Measurements from ENCODE around the gene CALCOCO1.
A peak's percentile ranks its signal among the peaks of the same experiment; 100 is the strongest.
"Not testable (repeated sequence)": the region's sequence is repeated elsewhere in the genome, so short reads cannot be mapped to it uniquely, and the experiment has no call there.

CALCOCO1 gene

DNA sequence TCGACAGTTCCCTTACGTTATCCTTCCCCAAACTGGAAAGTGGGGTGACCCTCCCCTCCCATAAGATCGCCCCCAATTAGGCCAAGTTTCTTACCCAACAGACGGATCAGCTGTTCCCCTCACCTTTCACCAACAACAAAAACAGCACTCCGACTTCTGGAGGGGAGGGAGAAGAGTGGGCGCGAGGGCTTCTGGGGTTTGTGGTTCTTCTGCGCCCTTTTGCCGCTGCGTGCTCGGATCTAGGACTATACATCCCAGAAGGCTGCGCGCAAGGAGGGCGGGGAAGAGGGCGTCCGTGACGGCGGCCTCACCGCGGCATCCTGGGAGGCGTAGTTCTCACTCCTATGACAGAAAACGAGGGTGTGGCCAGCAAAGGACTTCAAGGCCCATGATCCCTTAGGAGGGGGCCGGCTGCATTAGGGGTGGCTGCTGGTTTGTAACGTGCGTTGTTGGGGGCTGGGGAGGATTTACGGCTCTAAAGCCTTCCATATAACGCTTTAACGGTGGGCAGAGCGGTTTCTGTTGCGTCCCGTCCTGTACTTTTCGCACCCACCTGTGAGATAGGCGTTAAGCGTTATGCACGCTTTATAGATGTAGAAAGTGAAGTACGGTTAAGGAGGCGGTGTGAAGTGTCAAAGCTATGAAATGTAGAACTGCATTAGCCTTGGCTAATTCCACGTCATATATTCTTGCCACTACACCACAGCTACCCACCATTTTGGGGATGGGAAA is at the start of gene CALCOCO1:
CALCOCO1 (minus strand) TSS at position 143 of the 732 bp plus-strand sequence. CDS start 2,210 bp downstream, outside the sequence.
- peak; percentile 88 for DNase-seq (ENCODE audit: low read depth)

DNA sequence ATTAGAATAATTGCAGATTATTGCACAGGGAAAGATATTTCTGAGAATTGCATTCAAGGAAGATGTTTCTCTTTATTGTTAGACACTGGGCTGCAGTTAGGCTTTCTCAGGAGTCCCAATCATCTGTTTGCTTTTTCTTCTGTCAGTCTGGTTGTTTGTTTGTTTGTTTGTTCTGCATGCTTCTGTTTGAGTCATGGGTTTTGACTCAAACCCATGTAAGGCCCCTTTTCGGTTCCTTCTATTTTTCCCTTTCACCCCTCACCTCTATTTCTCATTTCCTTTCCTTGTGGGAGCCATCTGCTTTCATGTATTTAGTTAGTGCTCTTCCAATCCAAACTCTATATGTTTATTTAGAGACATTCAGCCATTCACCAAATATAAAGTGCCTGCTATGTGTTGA is 49.6 kb upstream of the CALCOCO1 start:
- no peak for DNase-seq (ENCODE audit: low read depth)

DNA sequence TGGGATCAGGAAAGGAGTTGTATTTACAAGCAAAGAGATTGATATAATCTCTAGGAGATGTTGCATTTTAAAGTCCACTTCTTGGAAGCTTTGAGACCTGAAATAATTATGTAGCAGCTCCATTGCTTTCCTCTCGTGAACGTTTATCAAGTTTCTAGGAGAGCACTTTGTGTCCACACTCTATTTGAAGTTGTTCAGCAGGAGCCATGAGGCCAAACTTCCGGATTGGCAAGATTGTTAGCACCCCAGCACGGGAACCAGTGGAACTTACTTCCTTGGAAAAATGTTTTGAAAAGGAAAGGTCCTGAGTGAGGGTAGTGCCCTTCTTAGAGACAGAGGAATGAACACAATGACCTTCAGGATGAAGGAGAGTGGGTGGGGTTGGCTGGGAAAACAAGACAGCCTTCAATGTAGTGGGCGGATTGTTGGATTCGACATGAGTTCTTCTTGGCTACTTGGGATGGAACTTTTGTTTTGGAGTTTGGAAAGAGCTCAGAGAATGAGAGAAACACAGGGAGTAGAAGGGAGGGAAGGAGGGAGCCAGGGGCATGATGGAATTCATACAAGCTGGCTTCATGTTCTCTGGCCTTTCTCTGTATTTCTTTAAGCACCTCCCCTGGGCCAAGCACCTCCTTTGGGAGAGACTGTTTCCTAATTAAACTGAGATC is 48.4 kb upstream of the CALCOCO1 start:
- DNase-seq (ENCODE audit: low read depth): no peak

GRCh38 chr12:53770281-53770680 is 43.0 kb upstream of the CALCOCO1 start:
- peak; percentile 83 for DNase-seq (ENCODE audit: low read depth)

DNA sequence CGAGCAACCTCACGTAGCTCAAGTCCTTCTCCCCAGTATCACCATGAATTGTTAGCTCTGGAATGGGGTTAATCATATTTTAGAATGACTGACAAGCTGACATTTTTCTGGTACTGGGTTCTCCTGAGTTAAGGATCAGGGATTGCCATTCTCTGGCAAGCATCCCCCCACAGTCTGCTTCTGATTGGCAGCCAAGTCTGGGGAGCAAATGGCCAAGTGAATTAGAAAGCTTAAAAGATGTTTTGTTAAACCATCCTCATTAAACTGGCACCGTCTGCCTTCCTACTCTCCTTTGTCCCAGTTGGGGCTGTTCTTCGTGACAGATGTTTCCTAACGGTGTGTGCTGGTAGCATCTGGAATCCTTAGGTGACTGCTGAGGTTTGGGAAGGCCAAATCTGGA is 41.7 kb upstream of the CALCOCO1 start:
- DNase-seq (ENCODE audit: low read depth): no peak

DNA sequence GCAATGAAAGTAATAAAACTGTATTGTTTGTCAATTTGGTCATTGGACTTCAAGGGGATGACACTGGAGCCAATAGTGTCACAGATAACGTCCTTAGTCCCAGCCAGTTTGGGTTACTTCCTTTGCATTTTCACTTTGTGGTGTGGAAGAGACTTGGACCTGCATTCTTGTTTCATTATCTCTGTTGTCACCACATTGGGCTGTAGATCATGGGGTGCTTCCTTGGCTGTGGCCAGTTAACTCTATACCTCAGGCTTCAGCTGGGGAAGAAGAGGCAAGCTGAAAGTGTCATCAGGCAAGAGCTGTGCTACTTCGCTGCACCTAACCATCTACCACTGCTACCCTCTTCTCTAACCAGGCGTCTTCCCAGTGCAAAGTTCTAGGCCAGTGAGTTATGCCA is 39.6 kb upstream of the CALCOCO1 start:
- no peak for DNase-seq (ENCODE audit: low read depth)

DNA sequence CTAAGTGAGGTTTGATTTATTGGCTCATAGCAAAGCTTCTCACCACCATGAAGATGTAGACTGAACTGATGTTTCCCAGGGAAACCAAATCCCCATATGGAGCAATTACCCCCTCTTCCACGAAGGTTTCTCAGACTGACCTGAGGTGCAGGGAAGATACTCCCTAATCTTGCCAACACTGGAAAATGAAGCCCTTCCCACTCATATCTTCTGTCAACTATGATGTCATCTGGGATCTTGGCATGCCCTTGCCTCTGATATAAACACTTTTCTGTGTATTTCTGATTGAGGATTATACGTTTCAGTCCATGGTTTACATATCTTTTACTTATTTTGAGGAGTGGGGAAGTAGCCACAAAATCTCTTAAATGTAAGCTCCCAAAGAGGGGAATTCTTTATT is 38.6 kb upstream of the CALCOCO1 start:
- DNase-seq (ENCODE audit: low read depth): no peak

DNA sequence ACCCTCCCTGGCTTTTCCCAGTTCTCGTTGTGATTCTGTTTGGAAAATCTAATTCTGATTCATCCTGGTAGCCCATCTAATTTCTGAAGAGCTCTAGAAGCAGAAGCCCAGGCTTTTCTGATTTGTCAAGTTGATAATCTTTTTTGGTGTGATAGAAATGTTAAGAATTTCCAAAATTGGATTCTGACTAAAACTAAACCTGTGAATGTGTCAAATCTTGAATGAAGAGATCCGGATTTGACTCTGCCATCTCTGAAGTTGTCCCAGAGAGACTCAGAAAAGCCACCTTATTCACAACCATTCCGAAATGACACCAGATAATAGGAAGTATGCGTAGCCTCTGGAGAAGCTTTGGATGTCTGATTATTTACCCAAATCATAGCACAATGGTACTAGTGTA is 37.4 kb upstream of the CALCOCO1 start:
- DNase-seq (ENCODE audit: low read depth): no peak

DNA sequence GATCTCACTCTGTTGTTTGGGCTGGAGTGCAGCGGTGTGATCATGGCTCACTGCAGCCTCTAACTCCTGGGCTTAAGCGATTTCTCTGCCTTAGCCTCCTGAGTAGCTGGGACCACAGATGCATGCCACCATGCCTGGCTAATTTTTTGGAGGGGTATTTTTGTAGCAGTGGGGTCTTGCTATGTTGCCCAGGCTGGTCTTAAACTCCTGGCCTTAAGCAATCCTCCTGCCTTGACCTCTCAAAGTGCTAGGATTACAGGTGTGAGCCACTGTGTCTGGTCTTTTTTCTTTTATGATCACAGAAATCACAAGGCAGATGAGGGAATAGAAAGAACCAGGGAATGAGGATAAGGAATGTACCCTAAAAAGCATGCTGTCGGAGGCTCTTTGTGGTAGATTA is 35.5 kb upstream of the CALCOCO1 start:
- not testable (repeated sequence) for DNase-seq (ENCODE audit: low read depth)

- no peak for DNase-seq (ENCODE audit: low read depth)
Measured at GRCh38 chr12:53761306-53761705, 34.1 kb upstream of the CALCOCO1 start.

DNA sequence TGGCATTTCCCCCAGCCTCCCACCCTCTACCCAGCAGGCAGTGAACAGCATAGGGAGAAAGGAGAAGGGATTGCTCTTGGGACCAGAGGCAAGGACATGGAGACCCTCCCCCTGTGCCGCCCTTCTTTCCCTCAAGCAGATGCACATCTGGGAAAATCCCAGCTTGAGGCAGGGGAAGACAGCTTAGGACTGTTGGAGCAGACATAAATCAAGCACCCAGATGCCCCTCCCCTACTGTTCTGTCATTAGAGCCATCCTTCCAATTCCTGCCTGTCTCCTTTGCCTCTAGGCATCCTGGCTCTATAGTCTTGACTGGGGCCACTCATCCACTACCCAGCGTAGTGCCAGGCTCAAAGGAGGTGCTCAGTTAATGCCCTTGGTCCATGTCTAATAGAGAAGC is 32.0 kb upstream of the CALCOCO1 start:
- DNase-seq (ENCODE audit: low read depth): no peak

- no peak for DNase-seq (ENCODE audit: low read depth)
Measured at GRCh38 chr12:53758730-53759103, 31.5 kb upstream of the CALCOCO1 start.

GRCh38 chr12:53758081-53758729 is 31.0 kb upstream of the CALCOCO1 start:
- DNase-seq (ENCODE audit: low read depth): no peak

- DNase-seq (ENCODE audit: low read depth): no peak
Measured at GRCh38 chr12:53757101-53757770, 30.0 kb upstream of the CALCOCO1 start.

GRCh38 chr12:53756300-53757100 is 29.2 kb upstream of the CALCOCO1 start:
- no peak for DNase-seq (ENCODE audit: low read depth)

- DNase-seq (ENCODE audit: low read depth): no peak
Measured at GRCh38 chr12:53755893-53756292, 28.6 kb upstream of the CALCOCO1 start.

- DNase-seq (ENCODE audit: low read depth): no peak
Measured at GRCh38 chr12:53755451-53755891, 28.2 kb upstream of the CALCOCO1 start.

- DNase-seq (ENCODE audit: low read depth): no peak
Measured at GRCh38 chr12:53754633-53755264, 27.5 kb upstream of the CALCOCO1 start.

DNA sequence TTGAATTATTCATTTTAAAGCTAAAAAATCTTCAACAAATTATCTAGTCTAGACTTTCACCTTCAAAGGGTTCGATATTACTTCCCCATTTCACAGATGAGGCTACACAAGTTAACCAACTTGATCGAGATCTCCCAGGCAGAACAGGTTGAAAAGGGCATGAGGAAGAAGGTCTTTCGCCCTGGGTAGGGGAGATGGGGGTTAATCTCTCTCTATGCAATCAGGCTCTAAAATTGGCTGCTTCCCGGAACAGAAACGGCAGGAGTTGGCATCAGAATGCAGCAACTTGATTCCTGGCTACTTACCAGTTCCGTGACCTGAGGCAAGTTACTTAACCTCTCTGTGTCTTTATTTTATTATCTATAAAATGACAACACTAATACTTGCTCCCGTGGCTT is 26.9 kb upstream of the CALCOCO1 start:
- no peak for DNase-seq (ENCODE audit: low read depth)

DNA sequence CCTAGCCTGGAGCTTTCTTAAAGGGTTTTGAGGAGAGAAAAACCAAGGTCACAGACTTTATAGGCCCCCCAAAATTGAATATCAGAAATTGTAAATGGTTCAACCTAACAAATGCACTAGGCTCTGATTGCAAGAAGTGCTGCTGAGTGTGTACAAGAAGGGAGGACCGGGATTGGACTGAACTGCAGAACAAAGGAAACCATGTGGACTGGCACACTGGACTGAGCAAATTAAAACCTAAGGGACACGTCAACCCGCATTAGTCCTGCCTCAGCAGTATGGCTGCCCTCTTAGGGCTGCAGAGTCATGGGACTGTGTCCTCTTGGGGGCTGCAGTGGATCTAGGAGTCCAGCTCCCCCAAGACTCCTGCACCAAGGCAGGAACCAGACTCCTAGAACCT is 25.4 kb upstream of the CALCOCO1 start:
- no peak for DNase-seq (ENCODE audit: low read depth)

DNA sequence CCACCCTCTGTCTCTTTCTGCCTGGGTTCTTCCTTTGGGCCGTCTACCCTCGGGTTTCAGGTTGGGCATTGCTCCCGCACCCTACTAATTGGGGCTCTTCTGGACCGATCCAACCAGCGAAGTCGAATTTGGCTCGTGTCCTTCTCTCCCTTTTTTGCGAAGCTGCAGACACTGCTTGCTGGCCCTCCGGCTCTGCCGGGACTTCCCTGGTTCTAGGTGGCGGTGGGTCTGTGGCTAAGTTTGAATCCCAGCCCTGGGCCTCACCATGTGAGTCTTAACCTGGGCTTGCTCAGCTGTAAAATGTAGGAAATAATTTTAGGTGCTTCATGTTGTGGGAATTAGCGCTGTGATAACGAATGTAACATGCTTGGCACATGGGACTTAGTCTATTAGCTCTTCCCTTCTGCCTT is 24.9 kb upstream of the CALCOCO1 start:
- no peak for DNase-seq (ENCODE audit: low read depth)

Data from HS-27A (cell line).